ENCODE results near the gene CD44.
A peak's percentile ranks its signal among the peaks of the same experiment; 100 is the strongest.

The CD44 gene

DNA sequence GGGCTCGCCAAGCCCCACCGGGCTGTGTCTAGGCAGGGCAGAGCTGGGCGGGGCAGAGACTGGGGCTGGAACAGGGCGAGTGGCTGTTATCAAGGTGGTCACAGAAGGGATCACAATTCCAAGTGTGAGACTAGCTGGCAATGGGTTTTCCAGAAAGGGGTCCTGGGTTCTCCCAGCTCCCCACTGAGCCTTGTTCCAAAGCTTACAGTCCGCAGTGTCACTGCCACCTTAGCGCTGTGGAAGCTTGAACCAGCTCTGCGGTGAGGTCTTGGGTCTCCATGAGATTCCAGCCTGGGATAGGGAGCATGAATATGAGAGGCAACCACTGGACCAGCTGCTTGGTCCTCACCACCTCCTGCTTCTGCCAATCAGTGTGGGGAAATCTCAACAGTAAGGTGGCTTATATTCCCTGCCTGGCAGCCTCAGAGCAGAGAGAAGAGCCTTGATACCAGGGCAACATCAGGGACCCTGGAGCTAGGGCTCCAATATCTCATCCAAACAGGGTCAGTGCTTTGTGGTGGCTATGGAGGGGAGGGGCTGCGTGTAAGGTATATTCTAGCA lies 831 bp downstream of the CD44 start:
- no peak for DNase-seq (ENCODE audit: low read depth in 2 of 2)

DNA sequence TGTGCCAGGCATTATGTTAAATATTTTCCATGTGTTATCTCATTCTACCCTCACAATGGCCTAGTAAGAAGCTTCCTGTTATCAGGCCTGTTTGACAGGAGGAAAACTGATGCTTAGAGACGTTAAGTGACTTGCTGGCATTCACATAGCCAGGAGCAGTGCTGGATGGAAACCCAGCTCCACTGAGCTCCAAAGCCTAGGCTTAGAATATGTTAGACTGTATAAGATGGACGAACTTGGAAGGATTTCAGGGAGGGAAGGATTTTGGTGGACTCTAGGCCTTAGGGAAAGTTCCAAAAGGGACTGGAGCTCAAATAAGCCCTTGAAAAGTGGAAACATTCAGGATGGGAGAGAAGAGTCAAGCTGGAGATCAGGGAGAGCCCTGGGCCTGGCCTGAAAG lies 2.1 kb downstream of the CD44 start:
- no peak for DNase-seq (ENCODE audit: low read depth in 2 of 2)

DNA sequence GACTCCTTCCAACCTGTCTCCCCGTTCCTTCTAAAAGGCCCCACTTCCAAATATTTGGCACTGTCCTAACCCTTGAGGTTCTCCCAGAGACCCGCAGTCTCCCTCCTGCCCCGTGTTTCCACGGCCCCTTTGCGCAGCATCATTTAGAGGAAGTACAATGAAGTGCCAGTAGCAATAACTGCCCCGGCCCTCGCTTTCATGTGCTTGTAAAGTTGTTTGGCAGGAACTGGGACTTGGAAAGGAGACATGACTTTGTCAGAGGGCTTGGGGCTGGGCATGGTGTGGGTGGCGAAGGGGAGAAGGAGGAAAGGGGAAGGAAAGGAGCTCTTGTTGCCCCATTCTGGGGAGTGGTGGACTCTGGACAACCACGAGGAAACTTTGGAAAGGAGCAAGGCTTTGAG lies 2.6 kb downstream of the CD44 start:
- no peak for DNase-seq (ENCODE audit: low read depth in 2 of 2)

DNA sequence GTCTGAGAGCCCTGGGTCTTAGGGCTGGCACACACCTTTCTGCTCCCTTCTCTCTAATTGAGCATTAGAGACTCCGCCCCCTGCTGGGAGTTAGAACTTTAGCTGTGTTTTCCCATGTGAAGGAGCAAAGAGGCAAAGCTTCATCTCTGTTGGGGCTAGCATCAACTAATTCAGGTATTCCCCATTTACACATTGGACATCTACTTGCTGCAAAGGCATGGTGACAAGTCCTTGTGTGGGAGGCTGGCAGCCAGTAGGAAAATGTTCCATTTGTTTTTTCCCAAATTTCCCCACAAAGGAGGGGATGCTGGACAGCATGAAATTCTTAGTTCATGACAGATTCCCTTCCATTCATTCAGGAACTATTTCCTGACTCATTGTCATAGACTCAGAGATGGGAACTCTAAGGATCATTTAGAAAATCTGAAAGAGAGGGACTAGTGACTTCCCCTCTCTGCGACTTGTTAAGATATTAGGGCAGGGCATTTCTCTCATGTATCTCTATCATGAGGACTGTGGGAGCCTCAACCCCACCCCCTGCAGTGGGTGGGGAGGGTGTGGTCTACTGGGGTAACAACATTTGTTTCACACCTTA lies 3.6 kb downstream of the CD44 start:
- no peak for DNase-seq (ENCODE audit: low read depth in 2 of 2)

DNA sequence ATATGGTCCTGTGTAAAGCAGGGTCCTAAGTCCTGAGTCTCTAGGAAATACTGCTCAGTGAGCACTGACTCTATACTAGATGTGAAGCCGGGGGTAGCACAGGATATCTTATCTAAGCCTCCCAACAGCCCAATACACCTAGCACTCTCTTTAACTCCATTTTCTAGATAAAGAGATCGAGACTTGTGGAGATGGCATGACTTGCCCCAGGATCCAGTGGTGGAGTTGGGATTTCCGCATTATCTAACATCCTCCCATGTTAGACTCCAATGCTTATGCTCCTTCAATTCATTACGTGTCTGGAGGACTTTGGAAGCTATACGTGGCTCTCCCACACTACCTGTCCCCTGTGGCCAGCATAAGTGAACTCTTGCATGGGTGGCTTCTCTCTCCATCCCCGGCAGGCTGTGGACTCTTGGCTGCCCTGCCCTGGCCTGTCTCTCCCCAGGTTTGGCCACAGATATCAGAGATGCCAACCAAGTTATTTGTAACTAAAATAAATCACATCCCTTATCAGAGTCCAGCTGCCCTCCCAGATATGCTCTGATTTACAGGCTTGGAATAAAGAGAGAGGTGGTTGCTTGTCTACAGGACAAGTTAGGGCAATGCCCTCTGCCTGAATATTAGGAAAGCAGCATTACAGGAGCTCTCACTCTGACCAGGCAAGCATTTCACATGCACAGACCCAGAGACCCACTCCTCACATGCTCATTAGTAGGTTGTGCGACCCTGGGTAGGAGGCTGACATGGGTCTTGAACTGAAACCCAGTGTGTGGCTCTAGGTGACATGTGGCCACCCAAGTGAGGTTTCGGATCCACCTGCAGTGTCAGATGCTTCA lies 4.5 kb downstream of the CD44 start:
- DNase-seq (ENCODE audit: low read depth in 2 of 2), result no peak

DNA sequence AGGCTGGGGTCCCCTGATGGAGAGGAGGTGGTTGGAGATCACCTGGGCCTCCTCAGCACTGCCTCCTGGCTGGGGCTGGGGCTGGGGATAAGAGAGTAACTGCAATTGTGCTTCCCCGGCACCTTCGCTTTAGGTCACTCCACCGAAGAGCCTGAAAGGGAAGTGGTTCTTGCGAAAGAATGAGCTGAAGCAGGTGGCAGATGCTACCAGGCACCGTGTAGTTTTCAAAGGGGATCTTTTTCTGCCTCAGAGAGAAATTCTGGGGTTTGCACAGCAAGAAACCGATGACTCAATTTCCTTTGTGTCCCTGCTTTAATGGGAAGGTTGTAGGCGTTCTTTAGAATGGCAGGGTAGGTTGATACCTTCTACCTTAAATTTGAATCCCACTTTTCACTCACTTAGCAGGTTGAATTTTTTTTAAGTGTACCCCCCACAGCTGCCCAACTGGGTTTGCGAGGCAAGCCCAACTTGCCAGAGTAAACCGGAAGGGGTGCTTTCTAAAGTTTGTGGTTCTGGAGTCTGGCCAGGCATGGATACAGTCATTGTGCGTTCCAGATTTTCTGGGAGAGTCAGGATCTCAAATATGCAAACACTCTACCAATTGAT lies 5.3 kb downstream of the CD44 start:
- DNase-seq (ENCODE audit: low read depth in 2 of 2), result peak; percentile 52 to 53

DNA sequence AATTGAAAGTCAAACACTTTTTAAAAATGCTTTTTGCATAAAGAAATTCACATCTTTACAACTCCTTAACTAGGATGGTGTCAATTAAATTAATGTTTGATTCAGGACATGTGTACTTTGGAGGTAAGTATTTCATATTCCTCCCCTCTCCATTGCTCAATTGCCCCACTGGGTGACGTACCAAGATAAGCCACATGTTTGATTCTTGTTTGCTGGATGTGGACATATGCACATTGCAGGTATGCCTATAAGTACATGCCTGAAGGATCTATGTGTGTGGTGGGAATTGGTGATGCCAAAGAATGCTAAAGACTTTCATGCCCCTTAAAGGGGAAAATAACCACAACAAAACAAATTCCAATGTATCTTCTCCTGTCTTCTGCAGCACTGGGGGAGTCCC lies 5.8 kb downstream of the CD44 start:
- DNase-seq (ENCODE audit: low read depth in 2 of 2), result no peak

DNA sequence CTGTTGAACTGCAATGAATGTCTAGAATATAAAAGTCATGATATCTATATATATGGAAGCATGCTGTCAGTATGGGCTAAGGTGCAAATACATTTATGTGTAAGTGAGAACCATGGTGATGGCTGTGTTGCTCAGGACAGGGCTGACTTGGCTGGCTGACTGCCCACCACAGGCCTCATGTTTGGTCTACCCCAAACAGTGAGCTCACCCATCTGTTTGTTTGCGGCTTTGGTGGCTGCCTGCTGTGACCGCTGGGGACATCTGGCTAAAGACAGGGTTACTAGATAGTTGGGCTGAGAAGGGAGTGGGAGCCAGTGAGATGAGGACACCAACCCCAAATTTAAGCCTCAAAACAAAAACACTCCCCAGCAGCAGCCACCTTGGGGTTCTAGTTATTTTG lies 6.3 kb downstream of the CD44 start:
- peak; percentile 68 to 70 for DNase-seq (ENCODE audit: low read depth in 2 of 2)

DNA sequence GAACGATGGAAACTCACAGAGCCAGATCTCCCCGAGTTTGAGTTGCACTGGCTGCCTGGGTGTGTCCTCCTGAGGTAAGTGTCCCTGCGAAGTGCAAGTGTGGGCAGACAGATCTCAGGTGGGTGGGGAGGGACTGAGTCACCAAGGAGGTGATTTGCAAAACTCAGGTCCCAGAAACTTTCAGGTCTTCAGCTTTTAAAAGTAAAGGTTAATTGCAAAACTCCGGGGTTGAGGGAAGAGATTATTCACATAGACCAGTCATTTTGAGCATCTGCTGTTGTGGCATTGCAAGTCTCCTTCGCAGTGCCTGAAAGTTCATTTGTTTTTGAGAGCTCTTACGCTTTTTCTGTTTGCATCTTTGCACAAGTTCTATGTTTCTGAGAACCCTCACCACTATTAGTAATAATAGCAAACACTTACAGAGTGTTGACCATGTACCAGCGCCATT lies 7.1 kb downstream of the CD44 start:
- DNase-seq (ENCODE audit: low read depth in 2 of 2), result peak; percentile 74 to 83

DNA sequence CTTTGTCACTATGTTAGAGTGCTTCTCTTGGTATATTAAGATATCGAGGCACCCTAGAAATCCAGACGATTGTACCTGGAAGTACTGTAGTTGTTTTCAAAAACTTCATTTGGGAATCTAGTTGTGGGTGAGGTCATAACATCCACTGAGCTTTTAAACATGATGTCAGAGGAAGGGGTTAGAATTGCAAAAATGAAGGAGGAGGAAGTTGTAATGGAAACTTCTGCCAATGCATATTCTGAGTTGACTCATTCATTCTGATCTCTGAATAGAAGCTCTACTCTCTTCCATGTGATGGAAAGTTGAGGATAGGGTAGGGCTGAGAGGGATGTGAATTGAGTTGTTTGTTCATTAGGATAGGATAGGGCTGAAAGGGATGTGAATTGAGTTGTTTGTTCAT lies 7.7 kb downstream of the CD44 start:
- no peak for DNase-seq (ENCODE audit: low read depth in 2 of 2)

DNA sequence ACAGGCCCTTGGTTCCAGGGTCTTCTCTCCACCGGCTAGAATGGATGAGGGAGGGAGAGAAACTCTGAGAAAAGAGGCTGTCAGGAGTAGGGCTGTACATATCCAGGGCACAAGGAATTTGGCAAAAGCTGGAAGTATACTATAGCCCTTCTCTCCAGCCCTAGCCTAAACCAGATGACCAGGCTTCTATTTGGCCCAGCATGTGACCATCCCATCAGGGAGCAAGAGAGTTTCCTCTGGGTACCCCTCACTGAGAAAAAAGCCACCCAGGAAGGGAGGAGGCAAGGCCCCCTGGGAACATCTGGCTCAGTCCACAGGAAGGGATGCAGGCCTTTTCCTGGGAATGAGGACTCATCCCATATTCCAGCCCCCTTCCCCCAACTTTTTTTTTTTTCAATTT lies 8.3 kb downstream of the CD44 start:
- no peak for DNase-seq (ENCODE audit: low read depth in 2 of 2)

DNA sequence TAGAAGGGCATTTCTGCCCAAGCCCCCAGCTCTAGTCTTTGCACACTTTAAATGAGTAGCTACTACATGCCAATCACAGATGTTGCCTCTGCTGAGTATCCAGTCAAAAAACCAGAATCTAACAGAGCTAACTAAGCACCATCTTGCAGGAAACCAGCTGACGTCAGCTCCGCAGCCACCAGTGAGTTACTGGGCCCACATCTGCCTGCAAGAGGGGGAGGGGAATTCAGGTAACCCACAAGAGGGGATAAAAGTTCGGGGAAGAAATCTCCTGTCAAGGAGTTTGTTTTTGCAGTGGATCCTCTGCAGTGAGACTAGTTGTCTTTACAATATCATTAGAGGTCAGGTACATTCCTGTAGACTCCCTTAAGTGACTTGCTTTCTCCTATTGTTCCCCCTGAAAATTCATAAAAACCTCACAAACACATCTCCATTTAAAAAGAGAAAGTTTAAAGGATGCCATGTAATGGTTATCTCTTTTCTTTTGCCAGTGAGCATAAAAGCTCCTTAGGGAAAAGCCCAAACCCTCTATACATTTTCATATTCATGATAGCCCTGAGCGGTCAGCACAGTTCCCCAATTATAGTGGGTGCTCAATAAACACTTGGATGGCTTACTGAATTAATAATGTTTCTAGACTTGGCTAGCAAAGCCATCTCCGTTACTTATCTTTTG lies 9.3 kb downstream of the CD44 start:
- DNase-seq (ENCODE audit: low read depth in 2 of 2), result no peak

DNA sequence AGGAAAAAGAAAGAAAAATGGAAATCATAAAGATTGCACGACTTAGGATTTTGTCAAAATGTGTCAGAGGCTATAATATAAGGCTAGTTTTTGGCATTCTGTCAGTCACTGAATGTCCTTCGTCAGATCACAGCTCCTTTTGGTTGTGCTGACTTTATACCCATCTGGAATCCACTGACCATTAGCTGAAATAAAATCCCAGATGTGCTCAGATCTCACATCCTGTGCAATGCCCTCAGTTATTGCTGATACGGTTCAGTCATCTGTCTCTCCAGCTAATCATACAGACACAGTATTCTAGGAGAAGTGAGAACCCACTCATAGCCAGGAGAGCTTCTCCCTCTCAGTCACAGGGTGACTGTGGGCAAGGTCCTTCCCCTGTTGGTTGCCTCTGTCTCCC lies 11.5 kb downstream of the CD44 start:
- no peak for DNase-seq (ENCODE audit: low read depth in 2 of 2)

DNA sequence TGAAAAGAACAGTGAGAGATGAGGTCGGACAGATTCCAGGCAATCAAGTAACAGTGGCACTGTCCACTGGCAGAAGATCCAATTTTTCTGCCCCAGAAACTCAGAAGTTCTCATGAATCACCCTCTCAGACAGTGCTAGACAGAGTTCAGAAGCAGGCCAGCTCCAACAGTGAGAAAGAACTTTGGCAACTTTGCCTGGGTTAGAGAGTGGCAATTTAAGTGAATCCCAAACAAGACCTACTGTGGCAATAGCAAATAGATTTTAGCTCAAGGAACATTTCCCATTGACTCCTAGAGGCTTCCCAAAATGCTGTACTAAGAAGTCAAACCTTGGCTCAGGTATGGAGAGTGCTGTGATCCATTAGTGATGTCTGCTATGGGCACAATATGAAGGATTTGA lies 12.3 kb downstream of the CD44 start:
- DNase-seq (ENCODE audit: low read depth in 2 of 2), result no peak

DNA sequence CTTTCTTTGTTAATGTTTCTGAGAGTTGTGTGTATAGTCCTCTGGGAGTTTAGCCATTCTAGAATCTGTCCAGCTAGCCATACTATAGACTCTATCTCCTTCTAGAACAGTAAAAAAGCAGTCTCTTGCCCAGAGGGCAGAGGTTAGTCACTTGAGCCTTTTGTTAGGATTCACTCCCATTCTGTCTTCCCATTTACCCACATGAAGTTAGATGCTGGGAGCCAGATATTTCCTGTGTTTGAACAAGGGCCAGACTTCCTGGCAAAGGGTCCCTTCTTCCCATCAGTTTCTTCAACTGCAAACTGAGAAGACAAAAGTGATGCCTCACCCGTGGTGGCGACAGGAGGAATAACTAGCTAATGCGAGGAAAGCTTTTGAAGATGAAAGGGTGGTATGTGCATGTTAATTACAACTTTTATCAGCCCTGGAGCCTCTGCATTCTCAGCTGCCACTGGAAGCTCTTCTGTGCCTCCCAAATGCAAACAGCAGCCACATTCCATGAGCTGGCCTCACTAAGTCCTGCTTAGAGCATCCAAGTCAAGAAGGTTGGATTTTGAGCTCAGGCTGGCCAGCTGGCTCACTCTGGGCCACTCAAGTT lies 12.8 kb downstream of the CD44 start:
- DNase-seq (ENCODE audit: low read depth in 2 of 2), result no peak

DNA sequence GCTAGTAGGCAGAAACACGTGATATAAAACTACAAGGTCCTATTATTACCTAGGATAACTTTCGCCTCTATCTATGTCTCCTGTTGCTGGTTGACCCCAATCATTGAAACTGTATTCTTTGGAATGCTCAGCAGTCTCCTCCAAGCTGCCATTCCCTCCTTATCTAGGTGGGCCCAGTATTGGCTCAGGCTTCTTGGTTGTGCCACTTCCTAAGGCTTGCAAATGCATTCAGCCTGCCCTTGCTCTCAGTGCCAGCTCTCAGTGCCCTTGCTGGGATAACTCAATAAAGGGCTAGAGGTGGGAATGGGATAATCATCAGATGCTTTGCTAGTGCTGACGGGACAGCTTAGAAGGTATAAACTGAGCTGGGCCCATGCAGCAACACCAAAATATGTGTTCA lies 13.6 kb downstream of the CD44 start:
- no peak for DNase-seq (ENCODE audit: low read depth in 2 of 2)

DNA sequence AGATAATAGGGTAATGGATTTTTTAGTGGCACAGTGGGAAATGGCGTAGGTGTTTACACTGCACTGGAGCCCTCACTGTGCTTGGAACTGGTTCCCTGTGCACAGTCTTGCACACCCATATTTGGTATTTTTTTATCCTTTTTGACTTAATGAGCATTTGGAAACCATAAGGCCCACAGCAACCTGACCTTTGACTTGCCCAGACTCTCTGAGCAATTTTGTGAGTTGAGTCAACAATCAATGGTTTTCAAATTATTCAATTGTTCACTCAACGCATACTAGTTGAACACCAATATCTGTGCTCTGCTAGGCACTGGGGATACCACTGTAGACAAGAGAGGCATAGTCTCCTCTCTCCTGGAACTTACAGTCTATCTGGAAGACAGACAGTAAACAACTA lies 14.3 kb downstream of the CD44 start:
- no peak for DNase-seq (ENCODE audit: low read depth in 2 of 2)

DNA sequence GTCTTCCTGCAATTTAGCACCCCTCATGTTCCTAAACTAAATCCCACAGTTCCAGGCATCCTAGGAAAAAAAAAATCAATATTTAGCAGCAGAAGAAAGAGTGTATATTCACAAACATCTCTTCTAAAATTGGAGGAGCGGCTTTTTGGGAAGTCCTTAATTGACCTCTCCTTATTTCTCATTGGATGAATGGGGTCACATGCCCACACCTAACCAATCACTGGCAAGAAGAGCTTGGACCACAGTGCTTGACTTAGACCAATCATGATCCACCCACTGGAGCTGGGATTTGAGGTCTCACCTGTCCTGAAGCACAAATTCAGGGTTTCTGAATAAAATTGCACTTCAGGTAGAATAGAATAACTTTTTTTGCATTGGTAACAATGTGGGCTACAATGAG lies 16.0 kb downstream of the CD44 start:
- no peak for DNase-seq (ENCODE audit: low read depth in 2 of 2)

DNA sequence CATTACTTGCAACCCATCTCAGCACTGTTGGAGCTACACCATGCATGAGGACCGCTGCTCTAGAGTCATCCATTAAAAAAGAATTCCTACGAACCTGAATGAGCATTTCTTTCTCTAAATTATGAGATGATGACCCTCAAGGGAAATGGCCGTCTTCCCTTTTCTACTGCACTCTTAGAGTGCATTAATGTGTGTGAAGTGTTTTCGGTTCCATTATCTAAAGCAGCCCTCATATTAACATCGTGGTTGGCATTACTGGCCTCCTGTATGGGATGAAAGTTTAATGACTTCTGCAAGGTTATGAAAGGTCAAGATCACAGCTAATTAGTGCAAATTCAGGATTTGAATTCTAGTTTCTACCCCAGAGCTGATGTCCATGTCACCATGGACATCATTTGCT lies 16.7 kb downstream of the CD44 start:
- DNase-seq (ENCODE audit: low read depth in 2 of 2), result no peak

DNA sequence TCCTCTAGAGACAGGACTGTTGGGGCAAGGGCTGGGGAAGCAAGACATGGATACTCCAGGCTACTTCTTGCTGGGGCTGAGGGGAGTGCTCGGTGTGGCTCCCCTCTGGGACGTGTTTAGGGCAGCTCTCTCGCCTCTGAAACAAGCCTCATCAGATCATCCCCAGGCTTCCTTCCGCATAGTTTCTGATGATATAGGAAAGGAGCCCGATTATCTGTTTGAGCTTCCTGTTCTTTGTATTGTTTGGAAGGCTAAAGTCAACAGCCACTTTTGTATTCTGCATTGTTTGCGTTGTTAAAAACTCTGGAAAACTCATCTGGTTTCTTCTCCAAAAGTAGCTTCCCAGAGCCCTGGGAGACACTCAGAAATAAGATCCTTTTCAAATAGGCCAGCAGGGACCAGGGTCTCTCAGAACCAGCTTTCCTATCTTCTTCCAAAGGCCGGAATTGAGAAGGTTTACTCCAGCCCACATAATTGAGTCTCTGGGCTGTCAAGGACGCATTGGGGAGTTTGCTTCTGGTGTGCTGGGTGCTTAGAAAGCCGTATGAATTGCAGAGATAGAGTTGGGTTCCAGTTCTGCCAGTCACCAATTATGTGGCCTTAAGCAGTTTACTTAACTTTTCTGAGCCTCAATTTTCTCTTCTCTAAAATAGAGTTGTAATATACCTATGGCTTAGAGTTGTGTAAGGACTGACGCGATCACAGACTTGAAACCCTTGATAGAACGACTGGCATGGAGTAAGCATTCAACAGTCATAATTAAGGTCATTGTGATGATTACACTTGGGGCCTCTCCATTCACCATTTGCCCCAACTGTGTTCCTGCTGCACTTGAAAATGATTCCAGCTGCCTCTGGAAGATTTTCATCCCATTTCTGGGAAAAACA lies 19.1 kb downstream of the CD44 start:
- no peak for DNase-seq (ENCODE audit: low read depth in 2 of 2)

All from stimulated activated CD8-positive, alpha-beta memory T cell treated with anti-CD3 and anti-CD28 coated beads, Interleukin-15, amount 100 ng/mL, for 48 hours (primary cell).